ENCODE data around the gene ZNF236. TPM values are rescaled to one million over a fixed set of nuclear protein-coding genes. Genes with fewer than 3 reads are reported as not detected.

ZNF236 gene
- polyA plus RNA-seq, 2 of the 4 experiments (the other 2 are of a cell fraction), result 2.6 to 7.8 TPM

GRCh38 chr18:76905821-76906220 is 83.5 kb downstream of the ZNF236 start:
- ChIA-PET POLR2A (no interaction called here), CTCF (interaction anchor here (1.0 kb wide), 1 partner anchor 18 kb away, joined by 3 read pairs; no protein-coding TSS in a partner anchor)
- no peak overlapping the region for H3K27ac ChIP-seq
- H3K4me3 ChIP-seq, result no peak overlapping the region
- DNase-seq (ENCODE audit: low read depth in 1 of 2, low spot score in 1 of 2), result no peak
- TF ChIP-seq SREBF2 (IDR thresholded peaks at IDR 0.05), result no peak
- TF ChIP-seq RCOR1 (IDR thresholded peaks at IDR 0.05; ENCODE audit: low read depth, low read length), result no peak
- TF ChIP-seq RAD21 (conservative IDR thresholded peaks at IDR 0.05 in 1 of 2, IDR thresholded peaks at IDR 0.05 in 1 of 2), result no peak
- TF ChIP-seq HOXA7 (CRISPR knock-in tag; IDR thresholded peaks at IDR 0.05), result no peak
- no peak for TF ChIP-seq MAZ (IDR thresholded peaks at IDR 0.05; ENCODE audit: borderline replicate concordance, low read depth, low read length)
- no peak for TF ChIP-seq POLR2AphosphoS2 (conservative IDR thresholded peaks at IDR 0.05; ENCODE audit: low read length)
- no peak for TF ChIP-seq JUNB (IDR thresholded peaks at IDR 0.05)
- TF ChIP-seq POLR2A (IDR thresholded peaks at IDR 0.05; ENCODE audit: low read length), result no peak
- TF ChIP-seq EHMT2 (IDR thresholded peaks at IDR 0.05; ENCODE audit: low read depth), result no peak
- no peak for TF ChIP-seq CHD4 (IDR thresholded peaks at IDR 0.05; ENCODE audit: borderline replicate concordance)
- TF ChIP-seq FOXS1 (CRISPR knock-in tag; IDR thresholded peaks at IDR 0.05), result no peak
- TF ChIP-seq ESRRA (IDR thresholded peaks at IDR 0.05; ENCODE audit: borderline replicate concordance, low read length), result no peak
- TF ChIP-seq REST (IDR thresholded peaks at IDR 0.05), result no peak
- no peak for TF ChIP-seq FOSL2 (IDR thresholded peaks at IDR 0.05)
- TF ChIP-seq FOSL2 (CRISPR knock-in tag; IDR thresholded peaks at IDR 0.05), result no peak
- no peak for TF ChIP-seq KDM5A (IDR thresholded peaks at IDR 0.05)
- TF ChIP-seq HEYL (CRISPR knock-in tag; IDR thresholded peaks at IDR 0.05), result no peak
- no peak for TF ChIP-seq ELK1 (IDR thresholded peaks at IDR 0.05; ENCODE audit: low read depth, low read length)
- TF ChIP-seq TP53 (CRISPR knock-in tag; IDR thresholded peaks at IDR 0.05), result no peak
- no peak for TF ChIP-seq EHF (CRISPR knock-in tag; IDR thresholded peaks at IDR 0.05)
- no peak for TF ChIP-seq MAFK (IDR thresholded peaks at IDR 0.05; ENCODE audit: partially characterized antibody)
- no peak for ATAC-seq
- H3K4me2 ChIP-seq, result no peak overlapping the region
- FAIRE-seq, result no peak
- 77% methylated on average over 4 of the region's 4 CpGs for WGBS (ENCODE audit: missing lambda C conversion rate)
- no peaks in the 10 kb centered on the region for H3K4me1 ChIP-seq
- no peaks in the 10 kb centered on the region for H3K9me3 ChIP-seq

- DNase-seq (ENCODE audit: low read depth in 1 of 2, low spot score in 1 of 2) (no peak), ATAC-seq (no peak), FAIRE-seq (no peak)
- TF ChIP-seq CEBPB (IDR thresholded peaks at IDR 0.05), result no peak
- TF ChIP-seq FOSB (CRISPR knock-in tag; IDR thresholded peaks at IDR 0.05), result no peak
- no peak for TF ChIP-seq HDAC2 (IDR thresholded peaks at IDR 0.05)
- H3K9me3 ChIP-seq, result no peaks in the 10 kb centered on the region
- 93% methylated on average over 10 of the region's 10 CpGs for WGBS (ENCODE audit: missing lambda C conversion rate)
- H3K27ac ChIP-seq, result no peak overlapping the region
- CTCF ChIA-PET, result interaction anchor here (0.6 to 1.3 kb wide), 2 partner anchors 25 to 106 kb away, joined by 4 read pairs; no protein-coding TSS in a partner anchor
- H3K4me3 ChIP-seq, result no peak overlapping the region
- H3K4me2 ChIP-seq, result no peak overlapping the region
- no peaks in the 10 kb centered on the region for H3K4me1 ChIP-seq
- POLR2A ChIA-PET, result no interaction called here
These were observed 85.9 kb downstream of the ZNF236 start for GRCh38 chr18:76908277-76908676.

All from A549 (cell line).